ENCODE data around the gene CAMP. TPM values are rescaled to one million over a fixed set of nuclear protein-coding genes. Genes with fewer than 3 reads are reported as not detected.
A peak's percentile ranks its signal among the peaks of the same experiment; 100 is the strongest.

CAMP gene
- total RNA-seq, 1 donor from 2014 or later: not detected

DNA sequence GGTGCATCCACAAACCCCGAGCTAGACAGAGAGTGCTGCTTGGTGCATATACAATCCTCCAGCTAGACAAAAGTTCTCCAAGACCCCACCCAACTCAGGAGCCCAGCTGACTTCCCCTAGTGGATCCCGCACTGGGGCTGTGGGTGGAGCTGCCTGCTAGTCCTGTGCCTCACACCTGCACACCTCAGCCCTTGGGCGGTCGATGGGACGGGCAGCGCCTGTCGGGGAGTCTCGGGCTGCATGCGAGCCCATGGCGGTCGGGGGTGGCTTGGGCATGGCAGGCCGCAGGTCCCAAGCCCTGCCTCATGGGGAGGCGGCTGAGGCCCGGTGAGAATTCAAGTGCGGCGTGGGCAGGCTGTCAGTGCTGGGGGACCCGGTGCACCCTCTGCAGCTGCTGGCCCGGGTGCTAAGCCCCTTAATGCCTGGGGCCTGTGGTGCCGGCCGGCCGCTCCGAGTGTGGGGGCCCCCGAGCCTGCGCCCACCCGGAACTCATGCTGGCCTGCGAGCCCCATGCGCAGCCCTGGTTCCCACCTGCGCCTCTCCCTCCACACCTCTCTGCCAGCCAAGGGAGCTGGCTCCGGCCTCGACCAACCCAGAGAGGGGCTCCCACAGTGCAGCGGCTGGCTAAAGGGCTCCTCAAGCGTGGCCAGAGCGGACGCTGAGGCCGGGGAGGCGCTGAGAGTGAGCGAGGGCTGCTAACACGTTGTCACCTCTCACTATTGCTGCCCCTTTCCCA is 48.6 kb downstream of the CAMP start:
- DNase-seq (ENCODE audit: extremely low spot score, unreplicated experiment): peak; percentile 84
- Mint-ChIP-seq H3K4me1 (ENCODE audit: unreplicated experiment) (no peaks in the 10 kb centered on the region), H3K27ac (ENCODE audit: unreplicated experiment) (no peak overlapping the region), H3K27me3 (ENCODE audit: unreplicated experiment) (no peaks in the 10 kb centered on the region), H3K4me3 (ENCODE audit: unreplicated experiment) (no peak overlapping the region), H3K36me3 (ENCODE audit: unreplicated experiment) (peaks cover 14% of the 10 kb centered on the region), H3K9me3 (ENCODE audit: unreplicated experiment) (no peaks in the 10 kb centered on the region)
- TF ChIP-seq CTCF (IDR thresholded peaks at IDR 0.05): no peak

DNA sequence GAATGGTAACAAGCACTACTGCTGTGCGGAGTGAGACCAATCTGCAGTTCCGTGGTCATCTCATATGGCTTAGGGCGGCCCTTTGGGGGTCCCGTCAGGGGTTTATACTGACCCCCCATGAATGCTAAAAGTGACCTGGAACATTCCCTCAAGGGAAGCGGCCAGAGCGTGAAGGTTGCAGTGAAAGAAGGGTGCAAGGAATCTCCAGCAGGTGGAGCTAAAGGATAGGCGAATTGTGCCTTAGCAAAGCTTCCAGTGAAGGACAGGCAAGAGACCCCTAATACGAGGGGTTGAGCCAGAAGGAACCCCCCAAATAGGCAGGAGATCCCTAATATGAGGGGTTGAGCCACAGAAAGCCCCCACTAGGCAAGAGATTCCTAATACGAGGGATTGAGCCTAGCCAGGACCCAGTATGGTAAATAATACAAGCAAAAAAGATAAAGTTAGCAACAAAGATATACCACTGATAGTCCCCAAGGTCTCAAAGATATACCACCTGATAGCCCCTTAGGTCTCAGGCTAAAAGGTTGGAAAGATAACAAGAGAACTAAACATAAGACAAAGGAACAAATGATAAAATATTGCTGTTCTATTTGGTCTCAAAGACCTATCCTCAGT is 50.4 kb downstream of the CAMP start:
- Mint-ChIP-seq H3K4me1 (ENCODE audit: unreplicated experiment) (no peaks in the 10 kb centered on the region), H3K4me3 (ENCODE audit: unreplicated experiment) (no peak overlapping the region), H3K36me3 (ENCODE audit: unreplicated experiment) (peaks cover 3% of the 10 kb centered on the region), H3K9me3 (ENCODE audit: unreplicated experiment) (no peaks in the 10 kb centered on the region), H3K27ac (ENCODE audit: unreplicated experiment) (no peak overlapping the region), H3K27me3 (ENCODE audit: unreplicated experiment) (no peaks in the 10 kb centered on the region)
- no peak for DNase-seq (ENCODE audit: extremely low spot score, unreplicated experiment)
- TF ChIP-seq CTCF (IDR thresholded peaks at IDR 0.05): peak; percentile 81

DNA sequence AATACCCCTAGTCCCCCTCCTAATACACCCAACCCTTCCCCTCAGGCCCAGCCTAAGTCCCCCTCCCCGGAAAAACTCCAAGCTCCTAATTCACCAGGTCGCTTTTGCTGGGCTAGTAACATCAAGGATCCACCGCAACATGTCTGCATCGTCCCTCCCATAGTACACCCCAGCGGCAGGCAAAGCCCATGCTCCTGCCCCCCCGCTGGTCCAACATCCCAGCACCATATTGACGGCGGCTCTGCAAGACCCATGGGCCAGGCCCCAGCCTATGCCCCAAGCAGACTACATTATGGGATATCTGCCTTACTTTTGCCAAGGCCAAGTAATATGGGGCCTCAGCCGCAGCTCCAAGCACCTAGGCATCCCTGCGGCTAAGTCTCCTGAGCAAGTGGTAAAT is 51.2 kb downstream of the CAMP start:
- TF ChIP-seq CTCF (IDR thresholded peaks at IDR 0.05): no peak
- H3K4me1 Mint-ChIP-seq (ENCODE audit: unreplicated experiment): no peaks in the 10 kb centered on the region
- no peaks in the 10 kb centered on the region for H3K9me3 Mint-ChIP-seq (ENCODE audit: unreplicated experiment)
- H3K36me3 Mint-ChIP-seq (ENCODE audit: unreplicated experiment): no peaks in the 10 kb centered on the region
- no peak overlapping the region for H3K27ac Mint-ChIP-seq (ENCODE audit: unreplicated experiment)
- no peaks in the 10 kb centered on the region for H3K27me3 Mint-ChIP-seq (ENCODE audit: unreplicated experiment)
- H3K4me3 Mint-ChIP-seq (ENCODE audit: unreplicated experiment): no peak overlapping the region
- no peak for DNase-seq (ENCODE audit: extremely low spot score, unreplicated experiment)

Small RNA genes within 50 kb of the gene (microRNA-seq; reads per million reads assigned to microRNA genes)
- gene MIR4443 (ENCODE audit: unreplicated experiment): 4.4 reads per million

Other genes starting within 250 kb of the CAMP start
- 275 and 295 TPM in 2 replicates for gene MAP4, start 207.1 kb upstream of the CAMP start, total RNA-seq
- 3.5 and 3.8 TPM in 2 replicates for gene CDC25A, start 35.1 kb upstream of the CAMP start, total RNA-seq
- gene ZNF589, start 17.6 kb downstream of the CAMP start, total RNA-seq: 11.0 and 11.3 TPM in 2 replicates
- 20.2 and 26.4 TPM in 2 replicates for gene NME6, start 77.9 kb downstream of the CAMP start, total RNA-seq
- gene SPINK8, start 110.2 kb downstream of the CAMP start, total RNA-seq: not detected in 2 replicates
- not detected in 2 replicates for gene FBXW12, start 148.7 kb downstream of the CAMP start, total RNA-seq
- gene PLXNB1, start 206.6 kb downstream of the CAMP start, total RNA-seq: 76.7 and 88.2 TPM in 2 replicates
- 11.3 and 11.9 TPM in 2 replicates for gene CCDC51, start 216.6 kb downstream of the CAMP start, total RNA-seq
- 186 and 198 TPM in 2 replicates for gene TMA7, start 216.8 kb downstream of the CAMP start, total RNA-seq
- 8.5 and 9.3 TPM in 2 replicates for gene ATRIP, start 223.2 kb downstream of the CAMP start, total RNA-seq

All from osteocyte (in vitro differentiated cells).